A549 (cell line): ENCODE results near the gene CELF2. TPM values are rescaled to one million over a fixed set of nuclear protein-coding genes. Genes with fewer than 3 reads are reported as not detected.

ENCODE experiments used
- ATAC-seq, 2 experiments: fragments of 200-7000 bp in 1 of 2; fragments of >200 bp in 1 of 2; cut with Nextera tagmentation in 1 of 2; cut with Tn5 transposase in 1 of 2; 3 replicates each; pipeline versions ENCODE4 v1.8.0 to v1.9.1; 2018 to 2020; ENCODE audit warnings: mild to moderate bottlenecking in 1 of 2, moderate library complexity in 1 of 2
- CTCF ChIA-PET: fragments of 300-600 bp; sonication (Branson Sonifier 250); formaldehyde crosslinking; extraction: SDS; loops from one replicate; lab custom pipeline; 2021; ENCODE audit warnings: antibody characterized with exemption, inconsistent platforms; lab: Yijun Ruan, JAX
- POLR2A ChIA-PET: fragments of 350-600 bp; formaldehyde crosslinking; extraction: SDS; loops from one replicate; lab custom pipeline; 2021; ENCODE audit warnings: antibody characterized with exemption, inconsistent platforms; lab: Yijun Ruan, JAX
- DNase-seq, 2 experiments: peaks; one replicate each; pipeline versions ENCODE4 v3.0.0 to v3.0.0-alpha.2; 2011 to 2016; ENCODE audit warnings: low read depth in 1 of 2, low spot score in 1 of 2
- FAIRE-seq: peaks from 2 replicates; lab custom pipeline; 2011; peaks lifted over from hg19 to GRCh38; lab: Jason Lieb, UNC
- H3K27ac ChIP-seq, 2 experiments: fragments of >200 bp; sonication (Bioruptor Twin); formaldehyde crosslinking; 3 replicates each; pipeline ENCODE4 v1.5.1; 2016 to 2017
- H3K4me1 ChIP-seq: fragments of >200 bp; sonication (Bioruptor Twin); formaldehyde crosslinking; 3 replicates; pipeline ENCODE4 v1.6.1; 2016
- H3K4me2 ChIP-seq: fragments of >200 bp; sonication (Bioruptor Twin); formaldehyde crosslinking; 3 replicates; pipeline ENCODE4 v1.6.1; 2016
- H3K4me3 ChIP-seq: fragments of >200 bp; sonication (Bioruptor Twin); formaldehyde crosslinking; 3 replicates; pipeline ENCODE4 v1.5.1; 2016
- H3K9me3 ChIP-seq: fragments of >200 bp; sonication (Bioruptor Twin); formaldehyde crosslinking; 3 replicates; pipeline ENCODE4 v1.6.1; 2016
- BCL3 ChIP-seq: fragments of >200 bp; sonication (Bioruptor Twin); formaldehyde crosslinking; IDR thresholded peaks from 3 replicates; pipeline ENCODE4 v1.6.1; 2016
- CHD2 ChIP-seq: fragments of 150-350 bp; IDR thresholded peaks from 2 replicates; pipeline ENCODE4 v1.6.1; 2014; ENCODE audit warnings: low read length; ENCODE audit not compliant: partially characterized antibody
- E2F6 ChIP-seq: IDR thresholded peaks from 2 replicates; pipeline ENCODE4 v1.6.1; 2012; ENCODE audit warnings: low read depth, borderline replicate concordance
- EHF ChIP-seq: fragments of 250-450 bp; sonication (Bioruptor Pico); IDR thresholded peaks from 2 replicates; pipeline ENCODE4 v1.5.0; 2020; ENCODE audit warnings: mild to moderate bottlenecking
- GATA3 ChIP-seq: IDR thresholded peaks from 2 replicates; pipeline ENCODE4 v1.6.1; 2012; ENCODE audit warnings: borderline replicate concordance
- HDAC2 ChIP-seq: fragments of 200-600 bp; sonication (generic); IDR thresholded peaks from 2 replicates; pipeline ENCODE4 v1.6.1; 2016
- HEYL ChIP-seq: fragments of 250-450 bp; sonication (Bioruptor Pico); IDR thresholded peaks from 2 replicates; pipeline ENCODE4 v1.8.0; 2021; ENCODE audit warnings: mild to moderate bottlenecking, moderate library complexity
- HOXB5 ChIP-seq: fragments of 250-450 bp; sonication (Bioruptor Pico); IDR thresholded peaks from 2 replicates; pipeline ENCODE4 v1.5.0; 2020; ENCODE audit warnings: mild to moderate bottlenecking, moderate library complexity
- JUNB ChIP-seq: fragments of >200 bp; sonication (Bioruptor Twin); formaldehyde crosslinking; IDR thresholded peaks from 2 replicates; pipeline ENCODE4 v1.6.1; 2016
- KDM5A ChIP-seq: fragments of 200-600 bp; sonication (generic); IDR thresholded peaks from 2 replicates; pipeline ENCODE4 v1.6.1; 2016; ENCODE audit warnings: antibody characterized with exemption, mild to moderate bottlenecking
- MYC ChIP-seq: IDR thresholded peaks from 2 replicates; pipeline ENCODE4 v1.6.1; 2012; ENCODE audit warnings: mild to moderate bottlenecking, inconsistent platforms, low read length, improper control_type of control experiment, borderline replicate concordance
- NFE2L2 ChIP-seq: fragments of 150-350 bp; conservative IDR thresholded peaks from 2 replicates; pipeline ENCODE4 v1.6.1; 2014; ENCODE audit warnings: low read length
- NR3C1 ChIP-seq: fragments of >200 bp; sonication (Bioruptor Twin); formaldehyde crosslinking; IDR thresholded peaks from 3 replicates; pipeline ENCODE4 v1.6.1; 2017
- POLR2AphosphoS2 ChIP-seq: conservative IDR thresholded peaks from 2 replicates; pipeline ENCODE4 v1.6.1; 2012; ENCODE audit warnings: low read length, improper control_type of control experiment, inconsistent platforms
- RAD21 ChIP-seq, 2 experiments: fragments of >200 bp in 1 of 2; sonication (Bioruptor Twin) in 1 of 2; formaldehyde crosslinking in 1 of 2; IDR thresholded peaks in 1 of 2; conservative IDR thresholded peaks in 1 of 2; 2 replicates in 1 of 2; 3 replicates in 1 of 2; pipeline ENCODE4 v1.6.1; 2012 to 2018; ENCODE audit warnings: inconsistent platforms in 1 of 2
- RARB ChIP-seq: fragments of 250-450 bp; sonication (Bioruptor Pico); IDR thresholded peaks from 2 replicates; pipeline ENCODE4 v1.8.0; 2021; ENCODE audit warnings: mild to moderate bottlenecking, moderate library complexity
- RCOR1 ChIP-seq: fragments of 150-350 bp; IDR thresholded peaks from 2 replicates; pipeline ENCODE4 v1.6.1; 2014; ENCODE audit warnings: antibody characterized with exemption, low read length, low read depth
- RFX5 ChIP-seq: fragments of 450-650 bp; IDR thresholded peaks from 2 replicates; pipeline ENCODE4 v1.7.1; 2014; ENCODE audit warnings: antibody characterized with exemption, mild to moderate bottlenecking, moderate library complexity
- RNF2 ChIP-seq: fragments of 200-600 bp; sonication (generic); IDR thresholded peaks from 2 replicates; pipeline ENCODE4 v1.6.1; 2016; ENCODE audit warnings: low read depth, mild to moderate bottlenecking, antibody characterized with exemption, moderate library complexity, borderline replicate concordance
- TFCP2L1 ChIP-seq: fragments of 250-450 bp; sonication (Bioruptor Pico); IDR thresholded peaks from 2 replicates; pipeline ENCODE4 v1.5.0; 2021; ENCODE audit warnings: mild to moderate bottlenecking
- TP53 ChIP-seq: fragments of 250-450 bp; sonication (Bioruptor Pico); IDR thresholded peaks from 2 replicates; pipeline ENCODE4 v1.5.0; 2021; ENCODE audit warnings: mild to moderate bottlenecking, moderate library complexity
- ZFP36 ChIP-seq: fragments of 450-650 bp; IDR thresholded peaks from 2 replicates; pipeline ENCODE4 v1.6.1; 2014; ENCODE audit warnings: borderline replicate concordance; ENCODE audit not compliant: partially characterized antibody
- ZNF302 ChIP-seq: fragments of 250-450 bp; sonication (Bioruptor Pico); IDR thresholded peaks from 2 replicates; pipeline ENCODE4 v1.9.0; 2021; ENCODE audit warnings: inconsistent platforms, mild to moderate bottlenecking, moderate library complexity
- ZSCAN20 ChIP-seq: fragments of 250-450 bp; sonication (Bioruptor Pico); IDR thresholded peaks from 2 replicates; pipeline ENCODE4 v1.8.0; 2022; ENCODE audit warnings: mild to moderate bottlenecking, moderate library complexity
- WGBS: methylation state at CpG from one replicate; pipeline ENCODE4 v1.1.6; 2017; ENCODE audit errors: missing lambda C conversion rate; 5-methylcytosine and 5-hydroxymethylcytosine counted together
- polyA plus RNA-seq, 4 experiments: library from polyadenylated mRNA; depleted of rRNA in 3 of 4; stranded (reverse); fragments of >200 nt; fragmentation: RNase III in 1 of 4; extraction: RNeasy Plus Mini Kit Qiagen cat#74134 plus additional on column Dnase treatment in 1 of 4; gene quantifications; 2 replicates in 3 of 4; 3 replicates in 1 of 4; pipeline ENCODE4 v1.2.3, GENCODE V29; 2011 to 2017
- TF ChIP-seq, protein P1 (sequence below): IDR thresholded peaks from 2 replicates; pipeline ENCODE4 v1.6.1; 2012
- TF ChIP-seq, protein P2 (sequence below): fragments of 250-450 bp; sonication (Bioruptor Pico); IDR thresholded peaks from 2 replicates; pipeline ENCODE4 v1.5.0; 2021; ENCODE audit warnings: mild to moderate bottlenecking, moderate library complexity, borderline replicate concordance

Gene CELF2
- polyA plus RNA-seq, 2 of the 4 experiments (the other 2 are of a cell fraction): 0.01 to 0.03 TPM

DNA sequence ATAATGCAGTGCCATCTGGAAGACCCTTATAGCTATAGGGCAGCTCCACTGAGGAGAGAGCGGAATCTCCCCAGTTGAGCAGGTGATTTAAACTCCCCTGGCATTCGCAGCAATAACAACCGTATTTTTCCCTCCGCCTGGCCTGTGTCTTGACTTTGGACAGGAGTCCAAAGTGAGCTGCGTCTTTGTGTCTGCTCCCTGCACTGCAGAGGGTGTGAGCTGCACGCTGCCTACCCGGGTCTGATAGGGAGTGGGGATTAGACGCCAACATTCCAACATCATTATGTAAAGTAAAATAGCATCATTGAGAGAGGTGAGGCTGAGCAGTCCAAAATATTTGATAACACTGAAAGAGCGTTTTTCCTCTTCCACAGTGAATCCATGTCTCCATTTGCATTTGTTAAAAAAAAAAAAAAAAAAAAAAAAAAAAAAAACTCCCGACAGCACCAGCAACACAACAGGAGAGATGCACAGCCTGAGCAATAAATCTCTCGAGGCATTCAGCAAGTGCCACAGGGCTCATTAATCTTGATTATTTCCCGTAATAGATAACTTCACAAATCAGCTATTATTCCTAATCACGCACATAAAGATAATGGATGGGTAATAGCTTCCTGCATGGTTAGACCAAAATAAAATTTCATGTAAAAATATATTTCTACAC lies 68.6 kb downstream of the CELF2 start:
- FAIRE-seq (no peak), ATAC-seq (no peak)
- POLR2A ChIA-PET: no interaction called here

GRCh38 chr10:11087372-11087771 lies 69.7 kb downstream of the CELF2 start:
- Histone ChIP-seq H3K9me3 (no peaks in the 10 kb centered on the region), H3K4me3 (no peak overlapping the region), H3K4me1 (no peaks in the 10 kb centered on the region), H3K4me2 (no peak overlapping the region), H3K27ac (no peak overlapping the region)
- FAIRE-seq (no peak), DNase-seq (no peak), ATAC-seq (no peak)
- TF ChIP-seq RNF2 (no peak), HDAC2 (no peak), RFX5 (no peak), KDM5A (no peak), HOXB5 (CRISPR knock-in tag) (no peak)
- ChIA-PET POLR2A (no interaction called here), CTCF (no interaction called here)
- WGBS: 58% methylated on average over 9 of the region's 9 CpGs

More for the DNA sequence above, 68.6 kb downstream of the CELF2 start:
- TF ChIP-seq NFE2L2: no peak
- TF ChIP-seq EHF (CRISPR knock-in tag): no peak
- TF ChIP-seq ZNF302 (CRISPR knock-in tag): no peak
- TF ChIP-seq CHD2: no peak
- no peak for TF ChIP-seq RARB
- Histone ChIP-seq H3K27ac (no peak overlapping the region), H3K4me2 (no peak overlapping the region), H3K9me3 (no peaks in the 10 kb centered on the region), H3K4me3 (no peak overlapping the region), H3K4me1 (no peaks in the 10 kb centered on the region)
- WGBS: 18% methylated on average over 13 of the region's 13 CpGs
- no peak for DNase-seq
- CTCF ChIA-PET: no interaction called here

GRCh38 chr10:11088709-11089108 lies 71.0 kb downstream of the CELF2 start:
- DNase-seq: no peak
- H3K9me3 ChIP-seq: no peaks in the 10 kb centered on the region; the same call in 2 of the 3 replicates
- 0% methylated on average over 6 of the region's 6 CpGs for WGBS
- ATAC-seq: no peak
- H3K4me3 ChIP-seq: no peak overlapping the region
- CTCF ChIA-PET: interaction anchor here (1.1 kb wide), 1 partner anchor 22 kb away, joined by 3 read pairs; no protein-coding TSS in a partner anchor
- POLR2A ChIA-PET: no interaction called here
- H3K27ac ChIP-seq: no peak overlapping the region
- no peak overlapping the region for H3K4me2 ChIP-seq
- TF ChIP-seq MYC (no peak), POLR2AphosphoS2 (no peak), E2F6 (no peak), RNF2 (no peak), GATA3 (no peak), ZFP36 (no peak), RCOR1 (no peak), RAD21 (conservative IDR thresholded peaks at IDR 0.05 in 1 of 2, IDR thresholded peaks at IDR 0.05 in 1 of 2) (no peak), HDAC2 (no peak), TP53 (CRISPR knock-in tag) (no peak), RFX5 (no peak), BCL3 (no peak), ZSCAN20 (CRISPR knock-in tag) (no peak), HOXB5 (CRISPR knock-in tag) (no peak), HEYL (CRISPR knock-in tag) (no peak), NR3C1 (no peak), TFCP2L1 (no peak), JUNB (no peak)
- TF ChIP-seq, protein P1, sequence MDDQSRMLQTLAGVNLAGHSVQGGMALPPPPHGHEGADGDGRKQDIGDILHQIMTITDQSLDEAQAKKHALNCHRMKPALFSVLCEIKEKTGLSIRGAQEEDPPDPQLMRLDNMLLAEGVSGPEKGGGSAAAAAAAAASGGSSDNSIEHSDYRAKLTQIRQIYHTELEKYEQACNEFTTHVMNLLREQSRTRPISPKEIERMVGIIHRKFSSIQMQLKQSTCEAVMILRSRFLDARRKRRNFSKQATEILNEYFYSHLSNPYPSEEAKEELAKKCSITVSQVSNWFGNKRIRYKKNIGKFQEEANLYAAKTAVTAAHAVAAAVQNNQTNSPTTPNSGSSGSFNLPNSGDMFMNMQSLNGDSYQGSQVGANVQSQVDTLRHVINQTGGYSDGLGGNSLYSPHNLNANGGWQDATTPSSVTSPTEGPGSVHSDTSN: no peak
- TF ChIP-seq, protein P2, sequence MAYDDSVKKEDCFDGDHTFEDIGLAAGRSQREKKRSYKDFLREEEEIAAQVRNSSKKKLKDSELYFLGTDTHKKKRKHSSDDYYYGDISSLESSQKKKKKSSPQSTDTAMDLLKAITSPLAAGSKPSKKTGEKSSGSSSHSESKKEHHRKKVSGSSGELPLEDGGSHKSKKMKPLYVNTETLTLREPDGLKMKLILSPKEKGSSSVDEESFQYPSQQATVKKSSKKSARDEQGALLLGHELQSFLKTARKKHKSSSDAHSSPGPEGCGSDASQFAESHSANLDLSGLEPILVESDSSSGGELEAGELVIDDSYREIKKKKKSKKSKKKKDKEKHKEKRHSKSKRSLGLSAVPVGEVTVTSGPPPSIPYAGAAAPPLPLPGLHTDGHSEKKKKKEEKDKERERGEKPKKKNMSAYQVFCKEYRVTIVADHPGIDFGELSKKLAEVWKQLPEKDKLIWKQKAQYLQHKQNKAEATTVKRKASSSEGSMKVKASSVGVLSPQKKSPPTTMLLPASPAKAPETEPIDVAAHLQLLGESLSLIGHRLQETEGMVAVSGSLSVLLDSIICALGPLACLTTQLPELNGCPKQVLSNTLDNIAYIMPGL (CRISPR knock-in tag): no peak
- TF ChIP-seq, all 56 proteins: peak for 0
- FAIRE-seq: no peak
- no peaks in the 10 kb centered on the region for H3K4me1 ChIP-seq
